ENCODE measurements around the gene NBPF14. TPM values are rescaled to one million over a fixed set of nuclear protein-coding genes. Genes with fewer than 3 reads are reported as not detected.
"Not testable (repeated sequence)": the region's sequence is repeated elsewhere in the genome, so short reads cannot be mapped to it uniquely, and the experiment has no call there.

NBPF14 gene, protein sequence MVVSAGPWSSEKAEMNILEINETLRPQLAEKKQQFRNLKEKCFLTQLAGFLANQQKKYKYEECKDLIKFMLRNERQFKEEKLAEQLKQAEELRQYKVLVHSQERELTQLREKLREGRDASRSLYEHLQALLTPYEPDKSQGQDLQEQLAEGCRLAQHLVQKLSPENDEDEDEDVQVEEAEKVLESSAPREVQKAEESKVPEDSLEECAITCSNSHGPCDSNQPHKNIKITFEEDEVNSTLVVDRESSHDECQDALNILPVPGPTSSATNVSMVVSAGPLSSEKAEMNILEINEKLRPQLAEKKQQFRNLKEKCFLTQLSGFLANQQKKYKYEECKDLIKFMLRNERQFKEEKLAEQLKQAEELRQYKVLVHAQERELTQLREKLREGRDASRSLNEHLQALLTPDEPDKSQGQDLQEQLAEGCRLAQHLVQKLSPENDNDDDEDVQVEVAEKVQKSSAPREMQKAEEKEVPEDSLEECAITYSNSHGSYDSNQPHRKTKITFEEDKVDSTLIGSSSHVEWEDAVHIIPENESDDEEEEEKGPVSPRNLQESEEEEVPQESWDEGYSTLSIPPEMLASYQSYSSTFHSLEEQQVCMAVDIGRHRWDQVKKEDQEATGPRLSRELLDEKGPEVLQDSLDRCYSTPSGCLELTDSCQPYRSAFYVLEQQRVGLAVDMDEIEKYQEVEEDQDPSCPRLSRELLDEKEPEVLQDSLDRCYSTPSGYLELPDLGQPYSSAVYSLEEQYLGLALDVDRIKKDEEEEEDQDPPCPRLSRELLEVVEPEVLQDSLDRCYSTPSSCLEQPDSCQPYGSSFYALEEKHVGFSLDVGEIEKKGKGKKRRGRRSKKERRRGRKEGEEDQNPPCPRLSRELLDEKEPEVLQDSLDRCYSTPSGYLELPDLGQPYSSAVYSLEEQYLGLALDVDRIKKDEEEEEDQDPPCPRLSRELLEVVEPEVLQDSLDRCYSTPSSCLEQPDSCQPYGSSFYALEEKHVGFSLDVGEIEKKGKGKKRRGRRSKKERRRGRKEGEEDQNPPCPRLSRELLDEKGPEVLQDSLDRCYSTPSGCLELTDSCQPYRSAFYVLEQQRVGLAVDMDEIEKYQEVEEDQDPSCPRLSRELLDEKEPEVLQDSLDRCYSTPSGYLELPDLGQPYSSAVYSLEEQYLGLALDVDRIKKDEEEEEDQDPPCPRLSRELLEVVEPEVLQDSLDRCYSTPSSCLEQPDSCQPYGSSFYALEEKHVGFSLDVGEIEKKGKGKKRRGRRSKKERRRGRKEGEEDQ (N-terminal part only)
- 16.8 and 25.7 TPM in 2 replicates for total RNA-seq (ENCODE audit: low replicate concordance)
- long read RNA-seq, partial matches to known transcripts, result 7 of 13 reads
- long read RNA-seq, other reads (novel, unspliced or antisense), result 6 of 13 reads

DNA sequence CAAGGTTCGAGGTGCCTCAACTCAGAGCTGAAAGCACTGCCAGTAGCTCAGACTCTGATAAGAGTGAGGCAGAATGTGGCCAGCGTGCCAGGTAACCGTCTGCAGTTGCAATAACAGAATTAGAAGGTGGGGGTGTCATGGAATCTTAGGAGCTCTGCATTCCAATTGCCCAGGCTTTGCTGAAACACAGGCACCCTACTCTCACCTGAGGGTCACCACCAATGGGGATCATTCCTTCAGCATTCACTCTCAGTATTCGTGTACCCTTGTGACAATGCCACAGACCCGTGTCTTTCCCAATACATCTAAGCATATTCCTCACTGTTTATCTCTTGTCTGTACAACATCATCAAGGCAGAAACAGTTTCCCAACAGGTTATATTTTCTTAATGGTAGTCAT is at the start of gene NBPF14:
Gene NBPF14, minus strand, starts transcription at position 101 of the 400 bp plus-strand sequence. CDS start 294 bp downstream, outside the sequence.
- DNase-seq (ENCODE audit: extremely low spot score, unreplicated experiment); H3K27me3 Mint-ChIP-seq; H3K27ac Mint-ChIP-seq; H3K4me1 Mint-ChIP-seq (ENCODE audit: unreplicated experiment); H3K9me3 Mint-ChIP-seq; H3K4me3 Mint-ChIP-seq; H3K36me3 Mint-ChIP-seq: not testable (repeated sequence)

DNA sequence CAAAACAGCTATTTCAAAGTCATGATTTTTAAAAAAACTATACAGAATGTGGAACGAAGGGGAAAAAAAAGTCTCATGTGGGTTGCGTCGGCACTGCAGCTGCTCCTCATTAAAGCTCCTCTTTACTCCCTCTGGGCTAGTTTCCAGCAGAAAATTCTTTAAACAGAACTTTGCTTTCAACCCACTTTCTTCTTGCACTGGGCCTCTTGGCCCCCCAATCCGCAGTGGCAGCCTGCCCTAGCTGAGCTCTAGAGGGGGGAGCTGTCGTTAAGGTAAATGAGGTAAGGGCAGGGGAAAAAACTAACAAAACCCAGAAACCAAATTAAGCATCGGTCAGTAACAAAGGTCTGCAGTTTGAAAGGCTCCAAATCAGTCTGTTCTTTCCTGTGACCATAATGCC is 29.6 kb upstream of the NBPF14 start:
- H3K36me3 Mint-ChIP-seq; H3K27me3 Mint-ChIP-seq; H3K9me3 Mint-ChIP-seq; H3K4me3 Mint-ChIP-seq; H3K4me1 Mint-ChIP-seq (ENCODE audit: unreplicated experiment); DNase-seq (ENCODE audit: extremely low spot score, unreplicated experiment); H3K27ac Mint-ChIP-seq: not testable (repeated sequence)

DNA sequence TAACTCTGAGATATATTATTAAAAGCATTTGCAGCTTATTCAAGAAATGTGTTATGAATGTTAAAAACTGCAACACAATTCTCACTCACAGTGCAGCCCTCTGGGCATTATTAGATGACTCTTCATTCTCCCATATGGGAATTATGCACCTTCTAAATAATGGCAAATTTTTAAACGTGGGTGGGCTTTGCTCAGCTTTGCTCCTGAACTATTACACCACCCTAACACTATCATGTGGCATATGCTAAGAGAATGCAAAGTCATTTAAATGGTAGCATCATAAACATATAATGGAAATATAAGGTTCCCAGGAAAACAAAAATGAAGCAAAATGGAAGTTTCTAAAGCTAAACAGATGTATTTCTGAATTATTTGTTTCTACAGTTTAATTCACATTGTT is 22.4 kb upstream of the NBPF14 start:
- H3K4me3 Mint-ChIP-seq; DNase-seq (ENCODE audit: extremely low spot score, unreplicated experiment); H3K36me3 Mint-ChIP-seq: not testable (repeated sequence)

DNA sequence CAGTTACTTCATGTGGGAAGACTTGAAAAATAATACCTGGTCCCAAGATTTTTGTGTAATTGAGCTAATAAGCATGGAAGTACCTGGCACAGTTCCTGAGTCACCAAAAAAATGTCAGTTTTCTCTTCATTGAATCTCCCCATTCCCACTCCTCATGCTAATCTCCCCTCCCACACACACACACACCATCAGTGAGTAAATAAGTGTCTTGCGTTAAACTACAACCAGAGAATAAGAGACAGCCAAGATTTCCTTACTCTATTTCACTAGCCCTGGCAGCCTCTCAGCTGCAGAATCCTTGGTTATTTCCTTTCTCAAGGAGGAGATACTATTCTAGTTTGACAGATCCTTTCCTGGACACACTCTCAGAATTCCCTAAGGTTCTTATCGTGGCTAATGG is 9.5 kb upstream of the NBPF14 start:
- H3K36me3 Mint-ChIP-seq; H3K9me3 Mint-ChIP-seq; H3K4me1 Mint-ChIP-seq (ENCODE audit: unreplicated experiment); H3K27ac Mint-ChIP-seq; DNase-seq (ENCODE audit: extremely low spot score, unreplicated experiment); H3K27me3 Mint-ChIP-seq; H3K4me3 Mint-ChIP-seq: not testable (repeated sequence)

More for the DNA sequence above, 22.4 kb upstream of the NBPF14 start:
- H3K9me3 Mint-ChIP-seq; H3K27me3 Mint-ChIP-seq; H3K27ac Mint-ChIP-seq; H3K4me1 Mint-ChIP-seq (ENCODE audit: unreplicated experiment): not testable (repeated sequence)

DNA sequence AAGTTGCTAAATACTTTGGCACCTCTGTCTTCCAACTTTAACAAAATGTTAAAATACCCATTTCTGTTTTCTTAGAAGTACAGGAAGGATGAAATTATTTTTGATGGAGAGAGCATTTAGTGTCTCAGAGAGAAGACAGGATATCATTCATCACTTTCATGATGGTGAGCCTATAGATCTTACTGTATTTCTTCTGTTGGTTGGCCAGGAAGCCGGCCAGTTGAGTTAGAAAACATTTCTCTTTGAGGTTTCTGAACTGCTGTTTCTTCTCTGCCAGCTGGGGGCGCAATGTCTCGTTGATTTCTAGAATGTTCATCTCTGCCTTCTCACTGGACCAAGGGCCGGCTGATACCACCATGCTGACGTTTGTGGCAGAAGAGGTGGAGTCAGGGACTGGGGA is 451 bp downstream of the NBPF14 start:
- H3K27me3 Mint-ChIP-seq; H3K4me3 Mint-ChIP-seq; H3K36me3 Mint-ChIP-seq; H3K9me3 Mint-ChIP-seq; DNase-seq (ENCODE audit: extremely low spot score, unreplicated experiment); H3K4me1 Mint-ChIP-seq (ENCODE audit: unreplicated experiment); H3K27ac Mint-ChIP-seq: not testable (repeated sequence)

DNA sequence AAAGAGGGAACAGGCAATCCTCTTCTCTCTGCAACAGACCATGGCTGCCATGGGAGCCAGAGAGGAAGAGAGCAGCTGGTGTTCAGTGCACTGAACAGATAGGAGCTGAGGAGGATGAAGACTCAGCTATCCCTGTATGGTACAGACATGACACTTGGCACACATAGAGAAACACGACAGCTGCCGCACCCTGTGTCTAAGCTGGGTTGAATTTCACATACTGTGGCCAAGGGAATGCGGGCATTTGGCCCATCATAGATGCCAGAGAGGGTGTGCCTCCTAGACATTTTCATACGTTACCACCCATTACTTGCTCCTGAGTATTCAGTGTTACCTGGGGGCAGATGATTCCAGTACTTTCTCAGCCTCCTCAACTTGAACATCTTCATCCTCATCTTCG is 4.7 kb downstream of the NBPF14 start:
- H3K9me3 Mint-ChIP-seq; H3K27me3 Mint-ChIP-seq; H3K36me3 Mint-ChIP-seq; H3K4me3 Mint-ChIP-seq; DNase-seq (ENCODE audit: extremely low spot score, unreplicated experiment); H3K4me1 Mint-ChIP-seq (ENCODE audit: unreplicated experiment); H3K27ac Mint-ChIP-seq: not testable (repeated sequence)

DNA sequence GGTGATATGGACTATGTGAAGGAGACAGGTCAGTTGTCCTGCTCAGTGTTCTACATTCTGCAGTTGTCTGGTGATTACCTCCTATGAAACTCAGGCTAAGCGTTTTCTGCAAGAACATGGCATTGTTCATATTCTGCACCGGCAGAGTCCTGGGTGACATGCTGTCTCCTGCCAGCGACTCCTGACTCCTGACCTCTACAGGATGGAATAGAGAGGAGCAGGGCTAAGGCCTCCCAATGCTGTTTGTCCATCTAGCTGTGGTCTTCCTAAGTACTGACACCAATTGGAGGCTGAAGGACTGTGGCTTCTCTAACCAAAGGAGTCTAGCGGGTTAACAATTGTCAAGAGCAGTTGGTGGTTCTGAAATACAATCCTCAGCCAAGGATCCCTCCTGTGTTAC is 63.7 kb downstream of the NBPF14 start:
- DNase-seq (ENCODE audit: extremely low spot score, unreplicated experiment); H3K9me3 Mint-ChIP-seq; H3K27me3 Mint-ChIP-seq; H3K27ac Mint-ChIP-seq; H3K36me3 Mint-ChIP-seq; H3K4me3 Mint-ChIP-seq; H3K4me1 Mint-ChIP-seq (ENCODE audit: unreplicated experiment): not testable (repeated sequence)

DNA sequence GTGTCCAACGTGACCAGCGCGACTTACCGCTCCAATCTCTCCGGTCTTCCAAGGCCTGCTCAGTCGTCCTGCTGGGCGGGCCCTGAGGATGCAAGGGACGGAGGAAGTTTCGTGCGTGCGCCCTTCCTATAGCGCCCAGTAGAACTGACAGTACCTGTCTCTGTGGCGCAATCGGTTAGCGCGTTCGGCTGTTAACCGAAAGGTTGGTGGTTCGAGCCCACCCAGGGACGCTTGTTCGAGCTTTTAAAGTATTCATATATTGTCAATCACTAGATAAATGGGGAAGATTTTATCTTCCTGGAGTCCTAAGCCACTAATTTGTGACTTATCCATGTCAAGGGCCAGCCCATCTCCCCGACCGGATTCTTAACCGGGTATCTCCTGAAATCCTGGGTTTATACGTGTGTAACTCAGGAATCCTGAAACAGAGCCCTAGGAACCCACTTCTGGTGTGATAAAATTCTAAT is 66.7 kb downstream of the NBPF14 start:
- Mint-ChIP-seq H3K4me3 (peak overlapping the region; percentile 86), H3K27ac (peak overlapping the region; percentile 80)
- not testable (repeated sequence) for H3K4me1 Mint-ChIP-seq (ENCODE audit: unreplicated experiment); H3K27me3 Mint-ChIP-seq; DNase-seq (ENCODE audit: extremely low spot score, unreplicated experiment); H3K9me3 Mint-ChIP-seq; H3K36me3 Mint-ChIP-seq

DNA sequence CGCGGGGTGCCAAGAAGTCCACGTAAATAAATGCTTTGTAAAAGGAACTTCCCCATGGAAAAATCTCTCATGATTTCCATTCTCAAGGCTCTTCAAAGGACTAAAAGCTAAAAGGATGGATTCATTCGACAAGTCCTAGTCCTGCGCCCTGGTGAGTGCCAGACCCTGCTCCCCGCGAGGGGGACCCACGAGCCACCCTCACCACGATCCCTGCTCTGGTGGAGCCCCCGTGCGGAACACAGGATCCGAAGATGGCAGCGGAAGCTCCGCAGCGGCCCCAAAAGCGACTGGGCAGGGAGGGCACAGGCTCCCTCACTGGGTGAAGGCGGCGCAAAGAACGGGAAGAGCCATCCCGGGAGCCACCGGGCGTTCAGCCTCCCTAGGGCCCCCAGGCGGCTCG is 67.2 kb downstream of the NBPF14 start:
- not testable (repeated sequence) for DNase-seq (ENCODE audit: extremely low spot score, unreplicated experiment); H3K4me3 Mint-ChIP-seq; H3K36me3 Mint-ChIP-seq; H3K27ac Mint-ChIP-seq; H3K9me3 Mint-ChIP-seq; H3K27me3 Mint-ChIP-seq; H3K4me1 Mint-ChIP-seq (ENCODE audit: unreplicated experiment)
- TF ChIP-seq, protein P1, sequence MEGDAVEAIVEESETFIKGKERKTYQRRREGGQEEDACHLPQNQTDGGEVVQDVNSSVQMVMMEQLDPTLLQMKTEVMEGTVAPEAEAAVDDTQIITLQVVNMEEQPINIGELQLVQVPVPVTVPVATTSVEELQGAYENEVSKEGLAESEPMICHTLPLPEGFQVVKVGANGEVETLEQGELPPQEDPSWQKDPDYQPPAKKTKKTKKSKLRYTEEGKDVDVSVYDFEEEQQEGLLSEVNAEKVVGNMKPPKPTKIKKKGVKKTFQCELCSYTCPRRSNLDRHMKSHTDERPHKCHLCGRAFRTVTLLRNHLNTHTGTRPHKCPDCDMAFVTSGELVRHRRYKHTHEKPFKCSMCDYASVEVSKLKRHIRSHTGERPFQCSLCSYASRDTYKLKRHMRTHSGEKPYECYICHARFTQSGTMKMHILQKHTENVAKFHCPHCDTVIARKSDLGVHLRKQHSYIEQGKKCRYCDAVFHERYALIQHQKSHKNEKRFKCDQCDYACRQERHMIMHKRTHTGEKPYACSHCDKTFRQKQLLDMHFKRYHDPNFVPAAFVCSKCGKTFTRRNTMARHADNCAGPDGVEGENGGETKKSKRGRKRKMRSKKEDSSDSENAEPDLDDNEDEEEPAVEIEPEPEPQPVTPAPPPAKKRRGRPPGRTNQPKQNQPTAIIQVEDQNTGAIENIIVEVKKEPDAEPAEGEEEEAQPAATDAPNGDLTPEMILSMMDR (conservative IDR thresholded peaks at IDR 0.05), result peak; percentile 40

DNA sequence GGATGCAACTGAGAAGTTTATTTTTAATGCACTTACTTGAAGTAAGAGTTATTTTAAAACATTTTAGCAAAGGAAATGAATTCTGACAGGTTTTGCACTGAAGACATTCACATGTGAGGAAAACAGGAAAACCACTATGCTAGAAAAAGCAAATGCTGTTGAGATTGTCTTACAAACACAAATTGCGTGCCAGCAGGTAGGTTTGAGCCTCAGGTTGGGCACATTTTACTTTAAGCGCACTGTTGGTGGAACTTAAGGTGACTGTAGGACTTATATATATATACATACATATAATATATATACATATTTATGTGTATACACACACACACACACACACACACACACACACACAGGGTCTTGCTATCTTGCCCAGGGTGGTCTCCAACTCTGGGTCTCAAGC is 69.2 kb downstream of the NBPF14 start:
- H3K4me3 Mint-ChIP-seq; H3K4me1 Mint-ChIP-seq (ENCODE audit: unreplicated experiment); H3K27me3 Mint-ChIP-seq; H3K36me3 Mint-ChIP-seq; DNase-seq (ENCODE audit: extremely low spot score, unreplicated experiment); H3K9me3 Mint-ChIP-seq; H3K27ac Mint-ChIP-seq: not testable (repeated sequence)

DNA sequence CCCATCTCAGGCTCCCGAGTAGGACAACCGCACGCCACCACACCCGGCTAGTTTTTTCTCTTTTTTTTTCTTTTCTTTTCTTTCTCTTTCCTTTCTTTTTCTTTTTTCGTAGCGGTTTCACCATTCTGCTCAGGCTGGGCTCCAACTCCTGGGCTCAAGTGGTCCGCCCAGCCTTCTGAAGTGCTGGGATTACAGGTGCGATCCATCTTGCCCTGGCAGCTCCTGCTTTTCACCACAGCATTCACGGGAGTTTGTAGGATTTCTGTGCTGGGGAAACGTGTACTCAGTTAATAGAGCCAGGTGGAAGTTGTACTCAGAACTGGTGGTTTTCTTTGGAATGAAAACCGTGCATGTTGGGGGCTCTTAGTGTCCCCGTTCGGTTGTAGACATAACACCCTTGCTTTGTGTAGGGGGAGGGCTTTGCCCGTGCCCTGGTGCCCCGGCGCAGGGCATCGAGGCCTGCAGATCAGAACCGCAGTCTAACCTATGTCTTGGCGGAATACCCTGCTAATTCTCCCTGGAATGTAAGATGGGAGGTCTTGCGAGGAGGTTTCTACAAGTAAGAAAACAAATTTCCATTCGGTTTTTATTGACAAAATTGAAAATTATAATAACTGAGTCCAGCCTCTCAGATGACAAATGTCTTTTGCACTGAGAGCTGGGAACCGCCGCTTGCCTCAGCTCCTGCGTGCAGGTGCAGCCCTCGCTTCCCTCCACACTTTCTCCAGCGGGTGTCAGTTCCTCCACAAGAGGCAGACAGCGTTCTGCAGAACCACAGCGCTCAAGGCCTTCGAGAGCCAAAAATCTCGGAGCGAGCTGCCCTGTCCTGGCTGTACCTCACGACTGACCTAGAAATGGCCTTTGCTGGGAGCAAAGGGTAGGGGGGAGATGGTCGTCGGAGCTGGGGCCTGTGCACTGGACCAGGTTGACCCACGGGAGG is 72.3 kb downstream of the NBPF14 start:
- DNase-seq (ENCODE audit: extremely low spot score, unreplicated experiment); H3K4me1 Mint-ChIP-seq (ENCODE audit: unreplicated experiment); H3K36me3 Mint-ChIP-seq; H3K27me3 Mint-ChIP-seq; H3K9me3 Mint-ChIP-seq: not testable (repeated sequence)
- peak overlapping the region; percentile 94 for H3K4me3 Mint-ChIP-seq
- H3K27ac Mint-ChIP-seq, result peak overlapping the region; percentile 100

All from type B pancreatic cell (in vitro differentiated cells).